HG03521 (cell line): Measurements from ENCODE around the gene TMEFF2.
"Not testable (repeated sequence)": the region's sequence is repeated elsewhere in the genome, so short reads cannot be mapped to it uniquely, and the experiment has no call there.

Experiments used
- ATAC-seq: cut with Tn5 transposase; IDR thresholded peaks from one replicate; pipeline ENCODE4 v1.9.1; 2021; ENCODE audit warnings: mild to moderate bottlenecking, moderate library complexity; ENCODE audit not compliant: unreplicated experiment

TMEFF2 gene

GRCh38 chr2:191941376-191941929 is 253.3 kb downstream of the TMEFF2 start:
- no peak for ATAC-seq

DNA sequence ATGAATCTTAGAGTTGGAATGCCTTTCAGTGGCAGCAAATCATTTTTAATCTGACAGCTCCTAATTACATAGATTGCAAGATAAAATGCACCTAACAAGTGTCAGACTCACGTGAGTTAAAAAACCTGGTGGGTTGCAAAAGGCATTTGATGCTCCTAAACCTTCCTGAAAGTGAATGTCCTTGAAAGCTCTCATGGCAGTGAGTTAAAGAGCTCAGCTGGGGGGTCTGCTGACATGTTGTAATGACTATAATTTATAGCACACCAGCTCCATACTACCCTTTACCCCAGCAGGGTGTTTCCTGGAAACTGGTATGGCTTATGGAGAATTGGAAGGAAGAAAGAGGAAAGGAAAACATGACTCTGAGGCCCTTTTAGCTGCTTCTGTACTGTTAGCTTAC is 256.0 kb downstream of the TMEFF2 start:
- no peak for ATAC-seq

GRCh38 chr2:191936882-191937405 is 257.8 kb downstream of the TMEFF2 start:
- no peak for ATAC-seq

DNA sequence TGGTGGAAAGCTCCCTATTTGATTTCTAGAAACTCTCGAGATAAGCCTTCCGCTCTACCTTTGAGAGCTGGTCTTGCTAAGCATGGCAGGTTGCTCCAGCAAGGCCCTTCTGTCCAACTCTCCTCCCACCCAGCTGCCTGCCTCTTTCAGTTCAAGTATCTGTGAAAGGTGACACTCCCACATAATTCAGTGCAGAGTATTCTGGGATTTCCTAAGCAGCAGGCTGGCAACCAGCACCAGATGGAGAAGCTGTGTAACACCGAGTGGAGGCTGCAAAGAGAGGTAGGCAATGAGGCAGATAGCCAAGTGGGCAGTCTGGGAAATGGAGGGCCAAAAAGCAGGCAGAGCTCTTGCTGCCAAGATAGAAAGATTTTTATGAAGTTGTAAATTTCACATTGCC is 259.5 kb downstream of the TMEFF2 start:
- ATAC-seq: no peak

- ATAC-seq: peak; percentile 68
Observed at GRCh38 chr2:191933307-191934105, 261.2 kb downstream of the TMEFF2 start.

DNA sequence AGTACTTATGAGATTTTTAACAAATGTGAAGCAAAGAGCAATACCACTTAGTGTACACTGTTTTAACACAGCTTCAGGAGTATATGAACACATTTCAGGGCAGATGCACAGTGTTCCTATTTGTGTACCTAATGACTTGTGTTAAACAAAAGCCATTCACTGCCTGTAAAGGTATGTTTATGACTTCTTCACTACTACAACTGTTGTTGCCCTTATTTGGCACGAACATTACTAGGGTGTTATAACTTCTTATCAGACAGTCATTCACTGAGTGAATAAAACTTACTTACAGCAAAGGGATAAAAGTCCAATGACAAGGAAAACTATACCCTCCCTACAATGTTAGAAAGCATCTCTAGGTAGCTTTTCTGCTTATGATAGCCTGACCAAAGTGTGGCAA is 262.4 kb downstream of the TMEFF2 start:
- ATAC-seq: no peak

- peak; percentile 50 for ATAC-seq
Observed at GRCh38 chr2:191931329-191931728, 263.4 kb downstream of the TMEFF2 start.

- no peak for ATAC-seq
Observed at GRCh38 chr2:191930205-191930604, 264.5 kb downstream of the TMEFF2 start.

DNA sequence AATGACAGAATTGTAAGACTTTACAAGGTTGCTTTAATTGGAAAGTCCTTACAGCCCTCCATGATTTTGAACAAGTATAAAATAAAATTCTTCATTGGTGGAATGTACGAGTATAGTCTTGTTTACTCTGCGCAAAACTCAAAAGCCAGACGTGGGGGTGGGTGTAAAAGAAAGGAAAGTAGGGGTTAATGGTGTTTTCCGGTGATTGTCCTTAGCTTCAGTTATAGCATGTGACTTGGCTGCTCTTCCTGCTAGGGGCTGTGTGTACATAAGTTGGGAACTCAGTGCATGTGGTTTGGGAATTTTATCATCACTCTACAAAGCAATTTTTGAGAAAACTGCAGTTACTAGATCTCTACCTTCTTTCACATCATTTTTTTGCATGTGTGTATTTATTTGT is 265.4 kb downstream of the TMEFF2 start:
- no peak for ATAC-seq

GRCh38 chr2:191927991-191928390 is 266.7 kb downstream of the TMEFF2 start:
- no peak for ATAC-seq

DNA sequence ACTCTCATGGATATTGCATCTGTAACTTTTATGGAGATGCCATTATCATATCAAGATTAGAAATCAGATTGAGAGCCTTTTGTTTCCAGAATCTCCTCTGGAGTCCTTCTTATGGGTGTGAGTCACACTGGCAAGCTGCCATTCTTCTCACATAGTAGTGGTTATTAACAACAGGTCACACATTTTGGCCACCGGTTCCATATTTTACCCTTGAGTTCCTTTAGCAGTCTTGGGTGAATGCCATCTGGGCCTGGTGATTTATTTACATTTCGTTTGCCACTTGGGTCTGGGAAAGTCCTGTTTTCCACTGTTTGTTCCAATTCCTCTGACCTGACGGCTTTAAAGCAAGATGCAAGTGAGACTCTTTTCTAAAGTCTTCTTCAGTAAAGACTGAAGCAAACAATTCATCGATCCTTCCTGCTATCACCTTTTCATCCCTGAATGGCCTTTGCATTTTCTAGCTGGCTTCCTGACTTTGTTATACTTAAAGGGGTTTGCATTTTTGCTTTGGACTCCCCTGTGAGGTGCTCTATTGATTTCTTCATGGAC is 267.3 kb downstream of the TMEFF2 start:
- ATAC-seq: no peak

GRCh38 chr2:191926671-191927070 is 268.1 kb downstream of the TMEFF2 start:
- no peak for ATAC-seq

GRCh38 chr2:191923652-191923997 is 271.1 kb downstream of the TMEFF2 start:
- no peak for ATAC-seq

- peak; percentile 92 for ATAC-seq
Observed at GRCh38 chr2:191922736-191923651, 271.7 kb downstream of the TMEFF2 start.

- ATAC-seq: not testable (repeated sequence)
Observed at GRCh38 chr2:191921650-191922049, 273.1 kb downstream of the TMEFF2 start.

- ATAC-seq: no peak
Observed at GRCh38 chr2:191920502-191920901, 274.2 kb downstream of the TMEFF2 start.

- ATAC-seq: no peak
Observed at GRCh38 chr2:191917967-191918651, 276.6 kb downstream of the TMEFF2 start.

DNA sequence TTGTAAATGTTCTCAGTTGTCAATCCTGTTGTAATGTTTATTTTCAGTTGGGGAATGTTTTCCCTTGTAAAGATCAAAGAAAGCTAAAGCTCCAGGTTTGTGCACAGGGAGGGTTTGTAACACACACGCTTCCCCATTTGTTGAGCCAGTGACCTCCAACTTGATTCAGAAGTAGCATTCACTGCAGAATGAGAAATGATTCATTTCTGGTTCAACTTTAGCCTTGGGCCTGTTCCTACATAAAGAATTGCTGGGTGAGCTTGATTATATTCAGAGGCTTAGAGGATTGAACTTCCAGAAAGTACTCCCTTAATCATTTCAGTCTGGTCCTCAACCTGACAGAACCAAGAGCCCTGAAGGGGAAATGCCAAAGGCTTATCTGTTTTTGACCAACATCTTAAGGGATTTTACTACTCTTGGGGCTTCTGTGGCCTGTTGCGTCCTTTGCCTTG is 277.3 kb downstream of the TMEFF2 start:
- no peak for ATAC-seq

- ATAC-seq: no peak
Observed at GRCh38 chr2:191916826-191917225, 277.9 kb downstream of the TMEFF2 start.

GRCh38 chr2:191915750-191916149 is 279.0 kb downstream of the TMEFF2 start:
- no peak for ATAC-seq
